Fibroblast of lung (primary cell): ENCODE measurements around the gene GPX7. TPM values are rescaled to one million over a fixed set of nuclear protein-coding genes. Genes with fewer than 3 reads are reported as not detected.

Source experiments
- DNase-seq, 2 donors: peaks; one replicate each; pipeline versions ENCODE4 v3.0.0 to v3.0.0-alpha.2; 2010; ENCODE audit warnings: low read depth in 2 of 2
- H2AFZ ChIP-seq: 2 replicates; pipeline ENCODE4 v1.5.1; 2012; ENCODE audit warnings: low read length, control low read depth, inconsistent platforms
- H3K27ac ChIP-seq: 2 replicates; pipeline ENCODE4 v1.5.1; 2011; ENCODE audit warnings: low read length, control low read depth; ENCODE audit not compliant: insufficient read depth
- H3K27me3 ChIP-seq: 2 replicates; pipeline ENCODE4 v1.5.1; 2011; ENCODE audit warnings: mild to moderate bottlenecking, low read length; ENCODE audit not compliant: control insufficient read depth, insufficient read depth
- H3K36me3 ChIP-seq: 2 replicates; pipeline ENCODE4 v1.5.1; 2011; ENCODE audit warnings: low read length; ENCODE audit not compliant: control insufficient read depth, insufficient read depth
- H3K4me1 ChIP-seq: 2 replicates; pipeline ENCODE4 v1.5.1; 2011; ENCODE audit warnings: low read length; ENCODE audit not compliant: control insufficient read depth, insufficient read depth; ENCODE audit errors: extremely low read depth
- H3K4me2 ChIP-seq: 2 replicates; pipeline ENCODE4 v1.5.1; 2011; ENCODE audit warnings: low read length, control low read depth; ENCODE audit not compliant: insufficient read depth; ENCODE audit errors: extremely low read depth
- H3K4me3 ChIP-seq, 4 experiments: fragments of 200-600 bp in 1 of 4; sonication (generic) in 1 of 4; replicated peaks in 1 of 4; 2 replicates each; pipeline ENCODE4 v1.5.1; 2011 to 2016; ENCODE audit warnings: low read length in 4 of 4, low read depth in 3 of 4, mild to moderate bottlenecking in 3 of 4, control low read depth in 2 of 4, inconsistent platforms in 1 of 4, mixed read lengths in 1 of 4; ENCODE audit not compliant: insufficient read depth in 1 of 4; ENCODE audit errors: control extremely low read depth in 1 of 4
- H3K79me2 ChIP-seq: 2 replicates; pipeline ENCODE4 v1.5.1; 2012; ENCODE audit warnings: mild to moderate bottlenecking, low read length, inconsistent platforms; ENCODE audit not compliant: control insufficient read depth, insufficient read depth
- H3K9ac ChIP-seq: 2 replicates; pipeline ENCODE4 v1.5.1; 2011; ENCODE audit warnings: mild to moderate bottlenecking, low read length, control low read depth; ENCODE audit not compliant: insufficient read depth
- H3K9me3 ChIP-seq: 2 replicates; pipeline ENCODE4 v1.5.1; 2012; ENCODE audit warnings: low read depth, low read length; ENCODE audit not compliant: control insufficient read depth, insufficient read depth
- H4K20me1 ChIP-seq: 2 replicates; pipeline ENCODE4 v1.5.1; 2011; ENCODE audit warnings: low read length; ENCODE audit not compliant: control insufficient read depth, insufficient read depth; ENCODE audit errors: extremely low read depth
- EZH2 ChIP-seq: IDR thresholded peaks from 2 replicates; pipeline ENCODE4 v1.5.1; 2012; ENCODE audit warnings: low read length, control low read depth, mild to moderate bottlenecking; ENCODE audit errors: missing control alignments
- polyA plus RNA-seq, 2 donors: library from polyadenylated mRNA; depleted of rRNA in 1 of 2; stranded (reverse) in 1 of 2; unstranded in 1 of 2; fragments of >200 nt; gene quantifications; 2 replicates each; pipeline ENCODE4 v1.2.1, GENCODE V29; 2011 to 2012; ENCODE audit warnings: missing spikeins in 1 of 2
- total RNA-seq: library from RNA; depleted of rRNA; stranded (reverse); fragments of >200 nt; gene quantifications from 2 replicates; pipeline ENCODE4 v1.2.1, GENCODE V29; 2014
- TF ChIP-seq, protein P1 (sequence below), 2 donors: IDR thresholded peaks in 1 of 2; conservative IDR thresholded peaks in 1 of 2; 1 replicate in 1 of 2; 2 replicates in 1 of 2; pipeline ENCODE4 v1.5.1; 2011 to 2012; ENCODE audit warnings: low read length in 2 of 2, control low read depth in 1 of 2, inconsistent platforms in 1 of 2, low read depth in 1 of 2, mild to moderate bottlenecking in 1 of 2

GPX7 gene
- total and polyA plus RNA-seq, 2 donors (not counting 1 experiment from before 2014, with no cell fraction given), result 28.9 to 30.6 TPM

DNA sequence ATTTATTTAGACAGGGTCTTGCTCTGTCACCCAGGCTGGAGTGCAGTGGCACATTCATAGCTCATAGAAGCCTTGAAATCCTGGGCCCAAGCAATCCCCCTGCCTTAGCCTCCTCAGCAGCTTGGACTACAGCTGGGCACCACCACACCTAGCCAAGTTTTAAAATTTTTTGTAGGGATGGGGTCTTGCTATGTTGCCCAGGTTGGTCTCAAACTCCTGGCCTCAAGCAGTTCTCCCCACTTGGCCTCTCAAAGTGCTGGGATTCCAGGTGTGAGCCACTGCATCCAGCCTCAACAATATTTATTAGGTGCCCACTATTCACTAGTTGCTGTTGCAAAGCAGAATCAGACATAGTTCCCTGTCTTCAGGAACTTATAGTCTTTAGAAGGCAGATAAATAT lies 14.1 kb upstream of the GPX7 start:
- H3K9ac ChIP-seq, result no peak overlapping the region
- H3K36me3 ChIP-seq, result no peaks in the 10 kb centered on the region
- H3K4me1 ChIP-seq, result no peaks in the 10 kb centered on the region
- no peak for DNase-seq
- H3K4me3 ChIP-seq, result no peak overlapping the region
- H3K79me2 ChIP-seq, result no peaks in the 10 kb centered on the region
- H3K27ac ChIP-seq, result no peak overlapping the region
- no peaks in the 10 kb centered on the region for H4K20me1 ChIP-seq
- H3K9me3 ChIP-seq, result no peaks in the 10 kb centered on the region
- no peak for TF ChIP-seq EZH2
- TF ChIP-seq, protein P1, sequence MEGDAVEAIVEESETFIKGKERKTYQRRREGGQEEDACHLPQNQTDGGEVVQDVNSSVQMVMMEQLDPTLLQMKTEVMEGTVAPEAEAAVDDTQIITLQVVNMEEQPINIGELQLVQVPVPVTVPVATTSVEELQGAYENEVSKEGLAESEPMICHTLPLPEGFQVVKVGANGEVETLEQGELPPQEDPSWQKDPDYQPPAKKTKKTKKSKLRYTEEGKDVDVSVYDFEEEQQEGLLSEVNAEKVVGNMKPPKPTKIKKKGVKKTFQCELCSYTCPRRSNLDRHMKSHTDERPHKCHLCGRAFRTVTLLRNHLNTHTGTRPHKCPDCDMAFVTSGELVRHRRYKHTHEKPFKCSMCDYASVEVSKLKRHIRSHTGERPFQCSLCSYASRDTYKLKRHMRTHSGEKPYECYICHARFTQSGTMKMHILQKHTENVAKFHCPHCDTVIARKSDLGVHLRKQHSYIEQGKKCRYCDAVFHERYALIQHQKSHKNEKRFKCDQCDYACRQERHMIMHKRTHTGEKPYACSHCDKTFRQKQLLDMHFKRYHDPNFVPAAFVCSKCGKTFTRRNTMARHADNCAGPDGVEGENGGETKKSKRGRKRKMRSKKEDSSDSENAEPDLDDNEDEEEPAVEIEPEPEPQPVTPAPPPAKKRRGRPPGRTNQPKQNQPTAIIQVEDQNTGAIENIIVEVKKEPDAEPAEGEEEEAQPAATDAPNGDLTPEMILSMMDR (conservative IDR thresholded peaks at IDR 0.05 in 1 of 2, IDR thresholded peaks at IDR 0.05 in 1 of 2; ENCODE audit: low read depth in 1 of 2, low read length in 2 of 2), result no peak
- H3K27me3 ChIP-seq, result peaks cover 4% of the 10 kb centered on the region
- H3K4me2 ChIP-seq, result no peak overlapping the region
- no peak overlapping the region for H2AFZ ChIP-seq

GRCh38 chr1:52588535-52588934 lies 13.6 kb upstream of the GPX7 start:
- H3K4me1 ChIP-seq, result no peaks in the 10 kb centered on the region
- no peaks in the 10 kb centered on the region for H3K9me3 ChIP-seq
- no peak overlapping the region for H3K9ac ChIP-seq
- H3K27me3 ChIP-seq, result peaks cover 4% of the 10 kb centered on the region
- H3K79me2 ChIP-seq, result no peaks in the 10 kb centered on the region
- H4K20me1 ChIP-seq, result no peaks in the 10 kb centered on the region
- TF ChIP-seq, protein P1 (conservative IDR thresholded peaks at IDR 0.05 in 1 of 2, IDR thresholded peaks at IDR 0.05 in 1 of 2; ENCODE audit: low read depth in 1 of 2, low read length in 2 of 2), result no peak
- no peak overlapping the region for H2AFZ ChIP-seq
- H3K4me3 ChIP-seq, result no peak overlapping the region
- no peak for DNase-seq
- H3K27ac ChIP-seq, result no peak overlapping the region
- H3K4me2 ChIP-seq, result no peak overlapping the region
- H3K36me3 ChIP-seq, result no peaks in the 10 kb centered on the region

- H2AFZ ChIP-seq, result no peak overlapping the region
- no peaks in the 10 kb centered on the region for H3K36me3 ChIP-seq
- TF ChIP-seq EZH2, result no peak
- TF ChIP-seq, protein P1 (conservative IDR thresholded peaks at IDR 0.05 in 1 of 2, IDR thresholded peaks at IDR 0.05 in 1 of 2; ENCODE audit: low read depth in 1 of 2, low read length in 2 of 2), result no peak
- no peak overlapping the region for H3K9ac ChIP-seq
- no peaks in the 10 kb centered on the region for H3K9me3 ChIP-seq
- H3K4me1 ChIP-seq, result no peaks in the 10 kb centered on the region
- DNase-seq, result no peak
- H3K4me2 ChIP-seq, result no peak overlapping the region
- no peaks in the 10 kb centered on the region for H3K79me2 ChIP-seq
- H3K4me3 ChIP-seq, result no peak overlapping the region
- peaks cover 4% of the 10 kb centered on the region for H3K27me3 ChIP-seq
- no peak overlapping the region for H3K27ac ChIP-seq
- H4K20me1 ChIP-seq, result no peaks in the 10 kb centered on the region
Measured at GRCh38 chr1:52590266-52590665, 11.9 kb upstream of the GPX7 start.
